OCI-LY1 (cell line): Measurements from ENCODE around the gene EPN2.

ENCODE experiments used
- H2AFZ ChIP-seq: fragments of 200-600 bp; sonication (generic), shearing (Covaris generic); 2 replicates; pipeline ENCODE4 v1.6.0; 2014; ENCODE audit warnings: antibody characterized with exemption, mild to moderate bottlenecking, low read length
- H3F3A ChIP-seq: fragments of 200-600 bp; sonication (generic), shearing (Covaris generic); 2 replicates; pipeline ENCODE4 v1.6.0; 2014; ENCODE audit warnings: mild to moderate bottlenecking, antibody characterized with exemption, low read length, moderate library complexity; ENCODE audit not compliant: insufficient read depth
- H3K27ac ChIP-seq: fragments of 200-600 bp; sonication (generic); 2 replicates; pipeline ENCODE4 v1.5.1; 2014; ENCODE audit warnings: low read length, mixed run types, mild to moderate bottlenecking, low read depth; ENCODE audit not compliant: poor library complexity, severe bottlenecking
- H3K27me3 ChIP-seq: fragments of 200-600 bp; sonication (generic); 2 replicates; pipeline ENCODE4 v1.6.0; 2014; ENCODE audit warnings: antibody characterized with exemption, mild to moderate bottlenecking, low read length, moderate library complexity; ENCODE audit not compliant: insufficient read depth
- H3K36me3 ChIP-seq: fragments of 200-600 bp; sonication (generic); 2 replicates; pipeline ENCODE4 v1.6.1; 2014; ENCODE audit warnings: mild to moderate bottlenecking, antibody characterized with exemption, low read length, moderate library complexity, mixed read lengths; ENCODE audit not compliant: insufficient read depth
- H3K4me1 ChIP-seq: fragments of 200-600 bp; sonication (generic); 2 replicates; pipeline ENCODE4 v1.5.1; 2014; ENCODE audit warnings: mild to moderate bottlenecking, low read length, moderate library complexity; ENCODE audit not compliant: insufficient read depth, severe bottlenecking
- H3K4me2 ChIP-seq: fragments of 200-600 bp; sonication (generic), shearing (Covaris generic); 2 replicates; pipeline ENCODE4 v1.6.1; 2014; ENCODE audit warnings: low read length
- H3K4me3 ChIP-seq: fragments of 200-600 bp; sonication (generic); 2 replicates; pipeline ENCODE4 v1.5.1; 2014; ENCODE audit warnings: low read length, low read depth, mild to moderate bottlenecking, mixed read lengths; ENCODE audit not compliant: poor library complexity, severe bottlenecking
- H3K79me2 ChIP-seq: fragments of 200-600 bp; shearing (Covaris generic); 2 replicates; pipeline ENCODE4 v1.6.1; 2016; ENCODE audit warnings: mixed run types, low read length, mixed read lengths; ENCODE audit not compliant: insufficient read depth
- H3K9ac ChIP-seq: fragments of 200-600 bp; sonication (generic), shearing (Covaris generic); 2 replicates; pipeline ENCODE4 v1.6.1; 2014; ENCODE audit warnings: mild to moderate bottlenecking, low read length, mixed read lengths
- H3K9me2 ChIP-seq: fragments of 200-600 bp; sonication (generic), shearing (Covaris generic); 2 replicates; pipeline ENCODE4 v1.6.1; 2014; ENCODE audit warnings: low read depth, mild to moderate bottlenecking, low read length, mixed read lengths
- H3K9me3 ChIP-seq: fragments of 200-600 bp; shearing (Covaris generic); 2 replicates; pipeline ENCODE4 v1.6.1; 2014; ENCODE audit warnings: low read length, mixed read lengths
- H4K20me1 ChIP-seq: fragments of 200-600 bp; sonication (generic), shearing (Covaris generic); 2 replicates; pipeline ENCODE4 v1.6.0; 2016; ENCODE audit warnings: mild to moderate bottlenecking, low read length; ENCODE audit not compliant: insufficient read depth
- EZH2 ChIP-seq: fragments of 200-600 bp; sonication (generic), shearing (Covaris generic); IDR thresholded peaks from 2 replicates; pipeline ENCODE4 v1.8.0; 2017; ENCODE audit warnings: borderline replicate concordance, mixed run types, mild to moderate bottlenecking, antibody characterized with exemption, low read length, moderate library complexity, mixed read lengths
- TF ChIP-seq, protein P1 (sequence below): fragments of 200-600 bp; sonication (generic), shearing (Covaris generic); IDR thresholded peaks from 2 replicates; pipeline ENCODE4 v1.5.1; 2017; ENCODE audit warnings: mild to moderate bottlenecking, antibody characterized with exemption, low read length, moderate library complexity, mixed read lengths

EPN2 gene

DNA sequence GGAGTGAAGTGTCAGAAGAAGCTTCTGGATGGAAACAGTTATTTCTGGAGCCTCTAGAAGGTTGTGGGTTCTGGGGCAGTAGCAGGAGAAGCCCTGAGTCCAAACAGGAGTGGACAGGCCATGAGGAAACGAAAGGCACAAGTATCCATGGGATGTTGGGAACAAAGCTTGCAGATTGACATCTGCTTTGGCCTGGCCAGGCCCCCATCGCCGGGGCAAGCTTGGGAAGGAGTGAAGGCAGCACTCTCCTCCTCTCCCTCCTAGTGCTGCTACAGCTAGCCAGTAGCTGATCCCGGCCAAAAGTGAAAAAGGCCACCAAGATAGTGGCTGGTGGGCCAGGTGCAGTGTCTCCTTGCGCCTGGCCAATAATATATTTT is 85.0 kb downstream of the EPN2 start:
- peaks cover 9% of the 10 kb centered on the region; the same call in 1 of the 2 replicates for H3K27me3 ChIP-seq
- no peaks in the 10 kb centered on the region for H3F3A ChIP-seq
- H3K79me2 ChIP-seq: no peaks in the 10 kb centered on the region
- TF ChIP-seq, protein P1, sequence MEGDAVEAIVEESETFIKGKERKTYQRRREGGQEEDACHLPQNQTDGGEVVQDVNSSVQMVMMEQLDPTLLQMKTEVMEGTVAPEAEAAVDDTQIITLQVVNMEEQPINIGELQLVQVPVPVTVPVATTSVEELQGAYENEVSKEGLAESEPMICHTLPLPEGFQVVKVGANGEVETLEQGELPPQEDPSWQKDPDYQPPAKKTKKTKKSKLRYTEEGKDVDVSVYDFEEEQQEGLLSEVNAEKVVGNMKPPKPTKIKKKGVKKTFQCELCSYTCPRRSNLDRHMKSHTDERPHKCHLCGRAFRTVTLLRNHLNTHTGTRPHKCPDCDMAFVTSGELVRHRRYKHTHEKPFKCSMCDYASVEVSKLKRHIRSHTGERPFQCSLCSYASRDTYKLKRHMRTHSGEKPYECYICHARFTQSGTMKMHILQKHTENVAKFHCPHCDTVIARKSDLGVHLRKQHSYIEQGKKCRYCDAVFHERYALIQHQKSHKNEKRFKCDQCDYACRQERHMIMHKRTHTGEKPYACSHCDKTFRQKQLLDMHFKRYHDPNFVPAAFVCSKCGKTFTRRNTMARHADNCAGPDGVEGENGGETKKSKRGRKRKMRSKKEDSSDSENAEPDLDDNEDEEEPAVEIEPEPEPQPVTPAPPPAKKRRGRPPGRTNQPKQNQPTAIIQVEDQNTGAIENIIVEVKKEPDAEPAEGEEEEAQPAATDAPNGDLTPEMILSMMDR: no peak
- TF ChIP-seq EZH2: no peak
- no peak overlapping the region for H3K9ac ChIP-seq
- no peak overlapping the region for H3K4me2 ChIP-seq
- 0 out of 2 replicates have a peak, but pooled peaks cover 6% of the 10 kb centered on the region for H3K9me3 ChIP-seq
- no peak overlapping the region for H3K4me3 ChIP-seq
- 0 out of 2 replicates have a peak, but pooled peaks cover 4% of the 10 kb centered on the region for H3K36me3 ChIP-seq
- no peak overlapping the region for H2AFZ ChIP-seq
- H3K27ac ChIP-seq: no peak overlapping the region
- peaks cover 7% of the 10 kb centered on the region for H3K4me1 ChIP-seq
- H3K9me2 ChIP-seq: no peaks in the 10 kb centered on the region
- H4K20me1 ChIP-seq: no peaks in the 10 kb centered on the region

DNA sequence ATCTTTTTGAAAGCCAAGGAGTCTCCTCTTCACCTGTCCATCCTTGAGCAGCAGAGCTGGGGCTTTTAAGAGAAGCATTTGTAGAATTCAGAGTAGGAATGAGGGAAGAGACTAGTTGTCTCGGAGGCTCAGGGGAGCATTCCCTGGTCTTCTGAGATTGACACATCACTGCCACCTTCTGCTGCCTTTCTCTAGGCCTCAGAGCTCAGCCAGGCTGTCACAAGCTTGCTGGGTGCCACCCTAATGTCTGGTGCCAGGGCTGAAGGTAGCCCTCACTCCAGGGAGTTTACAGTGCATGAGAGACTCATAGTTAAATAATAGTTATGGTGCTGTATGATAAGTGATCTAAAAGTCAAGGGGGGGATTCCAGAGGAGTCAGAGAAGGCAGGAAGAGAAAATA is 85.7 kb downstream of the EPN2 start:
- H3K36me3 ChIP-seq: 0 out of 2 replicates have a peak, but pooled peaks cover 4% of the 10 kb centered on the region
- H3K27me3 ChIP-seq: peaks cover 9% of the 10 kb centered on the region; the same call in 1 of the 2 replicates
- no peaks in the 10 kb centered on the region for H3K79me2 ChIP-seq
- H3K9me2 ChIP-seq: no peaks in the 10 kb centered on the region
- H4K20me1 ChIP-seq: no peaks in the 10 kb centered on the region
- no peak overlapping the region for H3K4me3 ChIP-seq
- no peak for TF ChIP-seq EZH2
- TF ChIP-seq, protein P1: no peak
- H2AFZ ChIP-seq: no peak overlapping the region
- no peaks in the 10 kb centered on the region for H3F3A ChIP-seq
- no peaks in the 10 kb centered on the region for H3K4me1 ChIP-seq
- no peak overlapping the region for H3K4me2 ChIP-seq
- H3K27ac ChIP-seq: no peak overlapping the region
- no peak overlapping the region for H3K9ac ChIP-seq
- H3K9me3 ChIP-seq: 0 out of 2 replicates have a peak, but pooled peaks cover 6% of the 10 kb centered on the region

DNA sequence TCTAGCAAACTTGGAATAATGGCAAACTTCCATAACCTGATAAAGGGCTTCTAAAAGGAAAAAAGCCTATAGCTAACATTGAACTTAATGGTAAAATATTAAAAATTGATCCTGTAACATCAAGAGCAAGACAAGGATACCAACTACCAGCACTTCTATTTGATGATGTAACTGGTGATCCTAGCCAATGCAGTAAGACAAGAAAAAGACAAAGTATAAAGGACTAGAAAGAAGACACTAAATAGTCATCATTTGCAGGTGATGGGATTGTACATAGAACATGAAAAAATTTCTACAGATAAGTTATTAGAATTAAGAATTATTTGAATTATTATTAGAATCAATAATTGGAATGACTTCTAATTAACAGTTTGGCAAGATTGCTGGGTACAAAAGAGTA is 88.4 kb downstream of the EPN2 start:
- Histone ChIP-seq H3K9ac (no peak overlapping the region), H3K4me1 (no peaks in the 10 kb centered on the region), H3K9me2 (no peaks in the 10 kb centered on the region), H3K27me3 (peaks cover 9% of the 10 kb centered on the region; the same call in 1 of the 2 replicates), H2AFZ (no peak overlapping the region), H3K4me2 (no peak overlapping the region), H3K27ac (no peak overlapping the region), H3K36me3 (0 out of 2 replicates have a peak, but pooled peaks cover 4% of the 10 kb centered on the region), H3F3A (no peaks in the 10 kb centered on the region), H3K9me3 (0 out of 2 replicates have a peak, but pooled peaks cover 6% of the 10 kb centered on the region), H4K20me1 (no peaks in the 10 kb centered on the region), H3K4me3 (no peak overlapping the region), H3K79me2 (no peaks in the 10 kb centered on the region)
- TF ChIP-seq, protein P1: no peak
- no peak for TF ChIP-seq EZH2
